Tibial nerve (tissue), 4 donors: Measurements from ENCODE around the gene PHOX2A.

ENCODE experiments used
- CTCF ChIP-seq, 5 experiments: fragments of 200-600 bp in 3 of 5; fragments of 450-650 bp in 2 of 5; sonication (generic) in 3 of 5; IDR thresholded peaks; one replicate each; pipeline ENCODE4 v1.5.1; 2016 to 2019; ENCODE audit warnings: antibody characterized with exemption in 5 of 5, mild to moderate bottlenecking in 3 of 5, moderate library complexity in 2 of 5
- EP300 ChIP-seq, 2 donors: sonication (generic); formaldehyde crosslinking; IDR thresholded peaks; one replicate each; pipeline ENCODE4 v1.6.1; 2017; ENCODE audit warnings: antibody characterized with exemption in 2 of 2, mild to moderate bottlenecking in 1 of 2

GRCh38 chr11:72241291-72241781 is 2.6 kb downstream of the PHOX2A start:
- TF ChIP-seq CTCF (IDR thresholded peaks at IDR 0.05) (no peak), EP300 (IDR thresholded peaks at IDR 0.05) (no peak)
